Mucosa of rectum (tissue), 2 donors: ENCODE measurements around the gene CSDE1.

ENCODE experiments used
- H3K27ac ChIP-seq, 2 donors: one replicate each; pipeline ENCODE4 v1.7.0; 2013; ENCODE audit warnings: inconsistent platforms in 2 of 2, low read depth in 2 of 2, low read length in 2 of 2
- H3K27me3 ChIP-seq, 2 donors: one replicate each; pipeline ENCODE4 v1.7.0; 2013; ENCODE audit warnings: low read length in 2 of 2; ENCODE audit not compliant: control insufficient read depth in 2 of 2, insufficient read depth in 2 of 2
- H3K36me3 ChIP-seq, 2 donors: one replicate each; pipeline ENCODE4 v1.7.0; 2013; ENCODE audit warnings: low read length in 2 of 2; ENCODE audit not compliant: control insufficient read depth in 2 of 2, insufficient read depth in 2 of 2
- H3K4me1 ChIP-seq, 2 donors: one replicate each; pipeline ENCODE4 v1.7.0; 2013; ENCODE audit warnings: low read length in 2 of 2, mild to moderate bottlenecking in 1 of 2; ENCODE audit not compliant: control insufficient read depth in 2 of 2, insufficient read depth in 2 of 2
- H3K4me3 ChIP-seq, 2 donors: one replicate each; pipeline ENCODE4 v1.7.0; 2013; ENCODE audit warnings: low read length in 2 of 2
- H3K9ac ChIP-seq, 2 donors: one replicate each; pipeline ENCODE4 v1.7.0; 2013; ENCODE audit warnings: low read length in 2 of 2, low read depth in 1 of 2, mild to moderate bottlenecking in 1 of 2
- H3K9me3 ChIP-seq, 2 donors: one replicate each; pipeline ENCODE4 v1.7.0; 2013; ENCODE audit warnings: low read length in 2 of 2; ENCODE audit not compliant: control insufficient read depth in 2 of 2
- donor health status: healthy.
- donor health status: Normal muscosa, but diverticular disease.

CSDE1 gene

DNA sequence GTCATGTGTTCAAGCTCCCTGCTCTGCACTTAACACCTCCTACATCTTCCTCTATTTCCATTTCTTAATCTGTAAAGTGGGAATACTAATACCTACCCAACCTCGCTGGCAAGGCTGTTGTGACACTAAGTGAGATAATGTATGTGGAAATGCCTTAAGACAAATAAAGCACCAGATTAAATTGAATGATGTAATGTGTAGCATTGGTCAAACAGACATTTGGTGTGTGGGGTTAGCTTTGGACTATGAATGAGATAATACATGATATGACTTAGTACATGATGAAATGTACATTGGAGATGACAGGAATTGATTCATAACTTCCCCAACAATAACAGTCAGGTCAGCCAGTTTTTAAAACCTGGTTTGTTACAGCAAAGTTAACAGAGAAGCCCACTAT, 67.6 kb downstream of the CSDE1 start:
- H3K27ac ChIP-seq = no peak overlapping the region
- no peak overlapping the region for H3K4me3 ChIP-seq
- no peaks in the 10 kb centered on the region for H3K4me1 ChIP-seq
- H3K27me3 ChIP-seq = peaks cover 2 to 5% of the 10 kb centered on the region in 2 donors
- H3K9ac ChIP-seq = no peak overlapping the region
- H3K9me3 ChIP-seq = no peaks in the 10 kb centered on the region
- H3K36me3 ChIP-seq = no peaks in the 10 kb centered on the region

DNA sequence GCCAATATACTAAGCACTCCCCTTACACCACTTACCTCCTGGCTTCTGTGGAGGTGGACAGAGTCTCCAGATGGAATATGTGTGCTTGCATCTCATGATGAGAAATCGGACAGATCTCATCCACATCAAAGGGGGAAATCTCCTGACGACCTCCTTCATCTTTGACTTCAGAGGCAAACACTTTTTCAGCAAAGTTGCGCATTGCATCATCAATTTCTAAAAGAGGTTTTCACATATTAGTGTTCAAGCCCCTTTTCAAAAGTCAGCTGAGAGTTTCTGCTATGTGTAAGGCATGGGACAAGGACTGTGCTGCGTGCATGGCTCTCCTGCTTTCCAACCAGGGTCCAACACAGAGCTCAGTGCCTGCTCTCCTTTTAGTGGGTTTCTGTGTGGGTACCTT, 69.3 kb downstream of the CSDE1 start:
- Histone ChIP-seq H3K4me1 (no peaks in the 10 kb centered on the region), H3K27ac (no peak overlapping the region), H3K9ac (no peak overlapping the region), H3K4me3 (no peak overlapping the region), H3K27me3 (peaks cover 2 to 5% of the 10 kb centered on the region in 2 donors), H3K36me3 (no peaks in the 10 kb centered on the region), H3K9me3 (no peaks in the 10 kb centered on the region)

DNA sequence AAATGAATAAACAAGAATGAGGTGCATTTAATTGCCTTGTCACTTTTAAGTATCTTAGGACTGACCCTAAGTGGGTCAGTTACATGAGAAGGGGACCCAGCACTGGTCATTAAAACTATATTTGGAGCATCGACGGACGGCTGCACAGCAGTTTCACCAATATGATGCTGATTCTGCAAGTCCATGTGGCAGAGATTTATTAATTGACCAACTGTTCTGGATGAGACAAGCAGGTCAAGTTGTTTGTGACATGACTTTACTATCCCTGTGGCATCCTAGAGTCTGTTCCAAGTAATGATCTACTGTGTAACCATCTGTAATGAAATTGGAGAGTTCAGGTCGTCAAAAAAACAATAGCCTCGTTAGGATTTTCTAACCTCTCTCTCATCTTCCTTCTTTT, 71.9 kb downstream of the CSDE1 start:
- Histone ChIP-seq H3K27ac (no peak overlapping the region), H3K27me3 (peaks cover 5% of the 10 kb centered on the region in 2 donors), H3K36me3 (no peaks in the 10 kb centered on the region), H3K4me1 (no peaks in the 10 kb centered on the region), H3K4me3 (no peak overlapping the region), H3K9me3 (no peaks in the 10 kb centered on the region), H3K9ac (no peak overlapping the region)

DNA sequence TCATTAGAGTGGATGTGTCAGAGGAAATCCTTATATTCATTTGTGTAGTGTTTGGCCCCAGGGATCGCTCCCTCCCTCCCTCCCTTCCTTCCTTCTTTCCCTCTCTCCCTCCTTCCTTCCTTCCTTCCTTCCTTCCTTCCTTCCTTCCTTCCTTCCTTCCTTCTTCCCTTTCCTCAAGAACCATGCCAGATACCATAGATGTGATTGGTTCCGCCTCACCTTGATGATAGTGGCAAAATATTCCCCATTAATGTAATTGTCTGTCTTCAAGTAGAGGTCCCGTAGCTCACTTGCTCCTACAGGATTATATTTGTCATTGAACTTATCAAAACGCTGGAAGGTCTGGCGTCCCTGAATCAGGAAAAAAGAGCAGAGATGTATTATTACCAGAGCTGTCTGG, 80.1 kb downstream of the CSDE1 start:
- Histone ChIP-seq H3K27me3 (peaks cover 0 to 3% of the 10 kb centered on the region in 2 donors), H3K36me3 (no peaks in the 10 kb centered on the region), H3K27ac (no peak overlapping the region), H3K4me1 (no peaks in the 10 kb centered on the region), H3K4me3 (no peak overlapping the region), H3K9me3 (no peaks in the 10 kb centered on the region), H3K9ac (no peak overlapping the region)

DNA sequence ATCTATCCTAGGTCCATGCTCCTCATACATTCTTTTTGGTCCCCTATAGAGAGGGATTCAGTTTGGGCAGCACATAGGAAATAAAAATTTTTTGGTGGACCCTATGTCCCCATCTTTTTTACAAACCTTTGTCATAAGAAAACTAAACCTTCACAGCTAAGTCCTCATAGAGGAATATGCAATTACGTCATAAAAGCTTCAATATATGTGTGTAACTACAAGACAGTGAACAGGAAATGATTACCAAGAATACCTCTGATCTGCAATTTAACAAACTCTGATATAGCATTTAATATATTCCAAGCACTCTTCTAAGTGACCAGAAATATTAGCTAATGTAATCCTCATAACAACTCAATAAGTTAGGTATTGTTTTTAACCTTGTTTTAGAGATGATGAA, 81.7 kb downstream of the CSDE1 start:
- Histone ChIP-seq H3K27ac (no peak overlapping the region), H3K4me3 (no peak overlapping the region), H3K9me3 (no peaks in the 10 kb centered on the region), H3K36me3 (no peaks in the 10 kb centered on the region), H3K9ac (no peak overlapping the region), H3K27me3 (no peaks in the 10 kb centered on the region), H3K4me1 (no peaks in the 10 kb centered on the region)

DNA sequence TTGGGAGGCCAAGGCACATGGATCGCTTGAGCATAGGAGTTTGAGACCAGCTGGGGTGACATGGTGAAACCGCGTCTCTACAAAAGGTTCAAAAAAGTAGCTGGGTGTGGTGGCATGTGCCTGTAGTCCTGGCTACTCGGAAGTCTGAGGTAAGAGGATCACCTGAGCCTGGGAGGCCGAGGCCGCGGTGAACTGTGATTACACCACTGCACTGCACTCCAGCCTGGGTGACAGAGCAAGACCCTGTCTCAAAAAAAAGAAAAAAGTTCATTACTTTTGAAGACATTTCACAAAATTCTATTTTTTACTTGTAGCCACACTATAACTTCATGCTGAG, 85.9 kb downstream of the CSDE1 start:
- Histone ChIP-seq H3K27me3 (no peaks in the 10 kb centered on the region), H3K4me1 (peaks cover 3 to 4% of the 10 kb centered on the region in 2 donors), H3K9ac (no peak overlapping the region), H3K9me3 (no peaks in the 10 kb centered on the region), H3K4me3 (no peak overlapping the region), H3K27ac (no peak overlapping the region), H3K36me3 (no peaks in the 10 kb centered on the region)

DNA sequence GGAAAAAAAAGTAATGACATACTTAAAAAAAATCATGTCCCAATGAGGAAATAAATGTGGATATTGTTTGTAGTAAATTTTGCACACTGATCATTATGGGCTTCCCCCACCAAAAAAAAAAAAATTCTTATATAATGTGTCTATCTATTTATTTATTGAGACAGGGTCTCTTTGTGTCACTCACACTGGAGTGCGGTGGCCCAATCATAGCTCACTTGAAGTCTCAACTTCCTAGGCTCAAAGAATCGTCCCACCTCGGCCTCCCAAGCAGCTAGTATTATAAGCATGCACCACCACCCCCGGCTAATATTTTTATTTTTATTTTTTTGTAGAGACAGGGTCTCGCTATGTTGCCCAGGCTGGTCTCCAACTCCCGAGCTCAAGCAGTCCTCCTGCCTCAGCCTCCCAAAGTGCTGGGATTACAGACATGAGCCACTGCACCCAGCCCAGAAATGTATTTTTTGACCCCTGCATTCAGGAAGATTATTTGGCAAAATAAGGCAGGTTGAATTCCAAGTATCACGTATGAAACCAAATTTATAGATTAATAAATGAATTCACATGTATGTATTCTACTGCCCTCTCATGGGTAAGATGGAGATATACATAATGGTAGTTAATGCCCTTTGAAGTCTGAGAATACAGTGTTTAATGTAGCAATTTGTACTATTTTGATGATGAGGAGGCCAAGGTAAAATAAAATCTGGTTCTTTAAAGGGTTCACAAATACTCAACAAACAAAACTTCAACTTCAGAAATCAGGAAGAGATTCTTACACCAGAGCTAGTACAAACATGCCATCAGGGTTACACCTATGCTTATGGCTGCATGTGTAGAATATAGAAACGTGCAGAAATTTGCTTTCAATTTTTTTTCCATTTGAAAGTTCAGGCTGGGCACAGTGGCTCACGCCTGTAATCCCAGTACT, 86.5 kb downstream of the CSDE1 start:
- H3K4me3 ChIP-seq = no peak overlapping the region
- H3K9ac ChIP-seq = no peak overlapping the region
- no peaks in the 10 kb centered on the region for H3K36me3 ChIP-seq
- peaks cover 3 to 4% of the 10 kb centered on the region in 2 donors for H3K4me1 ChIP-seq
- H3K27ac ChIP-seq = no peak overlapping the region
- no peaks in the 10 kb centered on the region for H3K27me3 ChIP-seq
- H3K9me3 ChIP-seq = no peaks in the 10 kb centered on the region

DNA sequence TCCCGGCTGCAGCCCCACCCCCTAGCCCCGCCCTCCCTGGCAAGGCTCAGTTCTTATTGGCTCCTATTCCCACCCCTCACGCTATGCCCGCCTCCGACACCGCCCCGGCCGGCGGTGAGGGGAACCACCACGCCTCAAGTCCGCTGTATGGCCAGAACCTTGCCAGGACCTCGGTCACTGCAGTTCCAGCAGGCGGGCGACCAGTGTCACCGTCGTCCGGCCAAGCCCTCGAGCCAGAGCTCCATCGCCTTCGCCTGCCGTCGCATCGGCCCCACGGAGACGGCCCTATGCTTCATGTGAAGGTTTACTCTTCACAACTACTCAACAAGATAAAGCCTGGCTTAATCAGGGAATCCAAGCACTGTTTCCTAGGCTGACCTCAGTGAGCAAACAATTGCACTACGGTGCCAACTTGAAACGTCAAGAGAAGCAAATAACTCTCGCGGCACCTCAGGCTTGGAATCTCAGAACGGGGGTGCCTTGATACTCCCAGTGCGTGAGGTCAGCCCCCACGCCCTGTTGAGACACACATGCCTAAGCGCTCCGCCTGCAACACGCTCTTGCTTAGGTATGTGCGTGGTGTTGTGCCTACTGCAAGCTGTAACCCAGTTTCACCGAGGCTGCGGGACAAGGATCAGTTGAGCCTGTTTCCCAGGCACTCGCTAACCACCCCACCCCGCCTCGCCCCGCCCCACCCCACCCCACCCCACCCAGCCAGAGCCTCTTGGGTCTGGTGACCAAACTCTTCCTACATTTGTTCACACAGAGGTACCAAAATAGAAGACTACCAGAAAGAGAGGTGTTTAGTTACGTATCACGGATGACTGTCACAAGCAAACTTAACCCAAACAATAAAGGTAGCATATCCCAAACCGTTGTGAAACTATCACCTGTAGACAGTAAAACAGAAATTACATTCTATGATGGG, 87.4 kb downstream of the CSDE1 start:
- no peaks in the 10 kb centered on the region for H3K9me3 ChIP-seq
- H3K27ac ChIP-seq = peak overlapping the region; percentile 77 to 85
- H3K27me3 ChIP-seq = no peaks in the 10 kb centered on the region
- H3K4me3 ChIP-seq = peak overlapping the region; percentile 80 to 87
- H3K9ac ChIP-seq = peak overlapping the region; percentile 49 to 58
- no peaks in the 10 kb centered on the region for H3K36me3 ChIP-seq
- H3K4me1 ChIP-seq = peaks cover 3 to 4% of the 10 kb centered on the region in 2 donors

DNA sequence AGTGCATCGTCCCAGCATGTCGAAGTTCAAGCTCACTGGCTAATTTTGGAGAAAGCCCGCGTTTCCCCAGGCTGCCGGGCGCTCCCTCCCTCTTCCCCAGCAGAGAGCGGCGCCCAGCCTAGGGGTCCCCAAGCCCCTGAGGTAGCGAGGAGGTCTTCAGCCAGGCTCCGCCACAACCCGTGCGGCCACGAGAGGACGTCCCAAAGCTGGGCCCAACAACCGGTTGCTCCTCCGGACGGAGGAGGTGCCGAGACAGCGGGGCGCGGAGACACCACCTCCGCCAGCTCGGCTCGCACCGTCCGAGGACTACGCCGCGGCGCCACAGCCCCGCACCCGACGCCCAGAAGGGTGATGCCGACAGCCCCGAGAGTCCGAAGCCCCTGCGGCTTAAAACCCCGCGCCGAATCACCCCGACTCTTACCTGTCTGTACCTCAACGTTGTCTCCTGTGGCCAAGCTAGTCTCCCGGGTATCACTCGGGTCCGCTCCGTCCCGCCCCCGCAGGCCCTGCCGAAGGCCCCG, 88.2 kb downstream of the CSDE1 start, which contains the start of gene DENND2C:
Gene DENND2C, minus strand, starts transcription at position 488 of the 521 bp plus-strand sequence. CDS start 44,065 bp downstream, outside the sequence.
- Histone ChIP-seq H3K27ac (peak within 1 kb of the TSS; percentile 77 to 85), H3K9me3 (no peaks in the 10 kb centered on the region), H3K27me3 (no peaks in the 10 kb centered on the region), H3K9ac (peak within 1 kb of the TSS; percentile 69 to 77), H3K4me1 (peaks cover 3 to 4% of the 10 kb centered on the region in 2 donors), H3K4me3 (peak within 1 kb of the TSS; percentile 80 to 87), H3K36me3 (no peaks in the 10 kb centered on the region)
